HEK293 (cell line): ENCODE data around the gene RHOB.

ENCODE experiments used
- CTCF ChIP-seq: fragments of 450-650 bp; formaldehyde crosslinking; IDR thresholded peaks from 2 replicates; pipeline ENCODE4 v1.5.1; 2016; ENCODE audit warnings: missing biosample characterization, missing genetic modification characterization
- KLF10 ChIP-seq: fragments of 450-650 bp; IDR thresholded peaks from 2 replicates; pipeline ENCODE4 v1.5.1; 2018; ENCODE audit warnings: missing biosample characterization, mild to moderate bottlenecking, missing genetic modification characterization
- TCF7L2 ChIP-seq: IDR thresholded peaks from 2 replicates; pipeline ENCODE4 v1.6.1; 2011; ENCODE audit warnings: low read depth, mild to moderate bottlenecking, inconsistent platforms, low read length, moderate library complexity, borderline replicate concordance
- ZNF18 ChIP-seq: fragments of 450-650 bp; formaldehyde crosslinking; IDR thresholded peaks from 2 replicates; pipeline ENCODE4 v1.5.1; 2016; ENCODE audit warnings: missing biosample characterization, missing genetic modification characterization
- ZNF416 ChIP-seq: fragments of 450-650 bp; formaldehyde crosslinking; IDR thresholded peaks from 2 replicates; pipeline ENCODE4 v1.5.1; 2016; ENCODE audit warnings: missing biosample characterization, missing genetic modification characterization
- ZNF624 ChIP-seq: fragments of 450-650 bp; formaldehyde crosslinking; IDR thresholded peaks from 2 replicates; pipeline ENCODE4 v1.5.1; 2017; ENCODE audit warnings: missing biosample characterization, missing genetic modification characterization
- ZNF664 ChIP-seq: fragments of 450-650 bp; formaldehyde crosslinking; IDR thresholded peaks from 2 replicates; pipeline ENCODE4 v1.5.1; 2016; ENCODE audit warnings: missing biosample characterization, missing genetic modification characterization
- ZNF777 ChIP-seq: fragments of 450-650 bp; formaldehyde crosslinking; IDR thresholded peaks from 2 replicates; pipeline ENCODE4 v1.5.1; 2017; ENCODE audit warnings: missing biosample characterization, missing genetic modification characterization, borderline replicate concordance
- TF ChIP-seq, protein P1 (sequence below): fragments of 450-650 bp; formaldehyde crosslinking; optimal IDR thresholded peaks from 2 replicates; pipeline ENCODE3; 2016; ENCODE audit warnings: missing biosample characterization, mild to moderate bottlenecking, missing genetic modification characterization
- TF ChIP-seq, protein P2 (sequence below): fragments of 450-650 bp; formaldehyde crosslinking; IDR thresholded peaks from 2 replicates; pipeline ENCODE4 v1.5.1; 2016; ENCODE audit warnings: missing biosample characterization, missing genetic modification characterization, borderline replicate concordance
- TF ChIP-seq, protein P3 (sequence below): fragments of 450-650 bp; formaldehyde crosslinking; IDR thresholded peaks from 2 replicates; pipeline ENCODE4 v1.5.1; 2016; ENCODE audit warnings: missing biosample characterization, missing genetic modification characterization, low read depth

GRCh38 chr2:20401489-20401835 is 45.4 kb upstream of the RHOB start:
- no peak for TF ChIP-seq ZNF664 (tag by site-specific recombination)
- no peak for TF ChIP-seq CTCF (tag by site-specific recombination)
- no peak for TF ChIP-seq ZNF777 (tag by site-specific recombination)
- TF ChIP-seq, protein P1, sequence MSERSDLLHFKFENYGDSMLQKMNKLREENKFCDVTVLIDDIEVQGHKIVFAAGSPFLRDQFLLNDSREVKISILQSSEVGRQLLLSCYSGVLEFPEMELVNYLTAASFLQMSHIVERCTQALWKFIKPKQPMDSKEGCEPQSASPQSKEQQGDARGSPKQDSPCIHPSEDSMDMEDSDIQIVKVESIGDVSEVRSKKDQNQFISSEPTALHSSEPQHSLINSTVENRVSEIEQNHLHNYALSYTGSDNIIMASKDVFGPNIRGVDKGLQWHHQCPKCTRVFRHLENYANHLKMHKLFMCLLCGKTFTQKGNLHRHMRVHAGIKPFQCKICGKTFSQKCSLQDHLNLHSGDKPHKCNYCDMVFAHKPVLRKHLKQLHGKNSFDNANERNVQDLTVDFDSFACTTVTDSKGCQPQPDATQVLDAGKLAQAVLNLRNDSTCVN (tag by site-specific recombination) = no peak
- TF ChIP-seq ZNF416 (tag by site-specific recombination) = no peak
- TF ChIP-seq, protein P2, sequence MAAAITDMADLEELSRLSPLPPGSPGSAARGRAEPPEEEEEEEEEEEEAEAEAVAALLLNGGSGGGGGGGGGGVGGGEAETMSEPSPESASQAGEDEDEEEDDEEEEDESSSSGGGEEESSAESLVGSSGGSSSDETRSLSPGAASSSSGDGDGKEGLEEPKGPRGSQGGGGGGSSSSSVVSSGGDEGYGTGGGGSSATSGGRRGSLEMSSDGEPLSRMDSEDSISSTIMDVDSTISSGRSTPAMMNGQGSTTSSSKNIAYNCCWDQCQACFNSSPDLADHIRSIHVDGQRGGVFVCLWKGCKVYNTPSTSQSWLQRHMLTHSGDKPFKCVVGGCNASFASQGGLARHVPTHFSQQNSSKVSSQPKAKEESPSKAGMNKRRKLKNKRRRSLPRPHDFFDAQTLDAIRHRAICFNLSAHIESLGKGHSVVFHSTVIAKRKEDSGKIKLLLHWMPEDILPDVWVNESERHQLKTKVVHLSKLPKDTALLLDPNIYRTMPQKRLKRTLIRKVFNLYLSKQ = no peak
- TF ChIP-seq ZNF18 (tag by site-specific recombination) = no peak
- no peak for TF ChIP-seq TCF7L2
- TF ChIP-seq, protein P3, sequence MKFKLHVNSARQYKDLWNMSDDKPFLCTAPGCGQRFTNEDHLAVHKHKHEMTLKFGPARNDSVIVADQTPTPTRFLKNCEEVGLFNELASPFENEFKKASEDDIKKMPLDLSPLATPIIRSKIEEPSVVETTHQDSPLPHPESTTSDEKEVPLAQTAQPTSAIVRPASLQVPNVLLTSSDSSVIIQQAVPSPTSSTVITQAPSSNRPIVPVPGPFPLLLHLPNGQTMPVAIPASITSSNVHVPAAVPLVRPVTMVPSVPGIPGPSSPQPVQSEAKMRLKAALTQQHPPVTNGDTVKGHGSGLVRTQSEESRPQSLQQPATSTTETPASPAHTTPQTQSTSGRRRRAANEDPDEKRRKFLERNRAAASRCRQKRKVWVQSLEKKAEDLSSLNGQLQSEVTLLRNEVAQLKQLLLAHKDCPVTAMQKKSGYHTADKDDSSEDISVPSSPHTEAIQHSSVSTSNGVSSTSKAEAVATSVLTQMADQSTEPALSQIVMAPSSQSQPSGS (tag by site-specific recombination) = no peak
- no peak for TF ChIP-seq KLF10 (tag by site-specific recombination)
- TF ChIP-seq ZNF624 = no peak
